GM21381 (cell line): ENCODE results near the gene PROKR1.

Experiments
- ATAC-seq: cut with Tn5 transposase; IDR thresholded peaks from one replicate; pipeline ENCODE4 v1.9.1; 2021; ENCODE audit warnings: mild to moderate bottlenecking, moderate library complexity; ENCODE audit not compliant: unreplicated experiment

PROKR1 gene

GRCh38 chr2:68695971-68696370, 52.6 kb downstream of the PROKR1 start:
- no peak for ATAC-seq

GRCh38 chr2:68696554-68696953, 53.2 kb downstream of the PROKR1 start:
- ATAC-seq: no peak

- ATAC-seq: no peak
These were observed 55.4 kb downstream of the PROKR1 start for GRCh38 chr2:68698567-68699377.

- no peak for ATAC-seq
These were observed 57.2 kb downstream of the PROKR1 start for GRCh38 chr2:68700560-68700959.

- ATAC-seq: no peak
These were observed 63.3 kb downstream of the PROKR1 start for GRCh38 chr2:68706637-68707036.
